Activated T-helper 17 cell treated with anti-CD3 and anti-CD28 coated beads, Interleukin-2, amount 50 U/mL, for 72 hours (primary cell): ENCODE results near the gene HMX2. TPM values are rescaled to one million over a fixed set of nuclear protein-coding genes. Genes with fewer than 3 reads are reported as not detected.

Source experiments
- ATAC-seq: fragments of 150-1000 bp; cut with Tn5 transposase; replicated peaks from 2 replicates; pipeline ENCODE4 v1.10.0; 2021; ENCODE audit warnings: mild to moderate bottlenecking, moderate library complexity
- H3K27ac Mint-ChIP-seq: one replicate; pipeline ENCODE4 v1.8.0; 2022; ENCODE audit warnings: mixed read lengths
- H3K27me3 Mint-ChIP-seq: one replicate; pipeline ENCODE4 v1.8.0; 2022; ENCODE audit warnings: mixed read lengths
- H3K36me3 Mint-ChIP-seq: one replicate; pipeline ENCODE4 v1.8.0; 2022; ENCODE audit warnings: low read depth, mild to moderate bottlenecking, mixed read lengths
- H3K4me1 Mint-ChIP-seq: one replicate; pipeline ENCODE4 v1.8.0; 2022; ENCODE audit warnings: mixed read lengths
- H3K4me3 Mint-ChIP-seq: one replicate; pipeline ENCODE4 v1.8.0; 2022; ENCODE audit warnings: mild to moderate bottlenecking, mixed read lengths
- H3K9me3 Mint-ChIP-seq: one replicate; pipeline ENCODE4 v1.8.0; 2022; ENCODE audit warnings: mixed read lengths
- total RNA-seq, 2 donors: library from RNA; stranded (reverse); gene quantifications; one replicate each; pipeline ENCODE4 v1.2.3, GENCODE V29; 2022

The HMX2 gene
- total RNA-seq, 2 donors from 2014 or later: 0.19 TPM; not detected in 1

- Mint-ChIP-seq H3K27ac (no peak overlapping the region), H3K4me1 (peaks cover 5% of the 10 kb centered on the region), H3K36me3 (peaks cover 70% of the 10 kb centered on the region), H3K9me3 (peaks cover 11% of the 10 kb centered on the region), H3K4me3 (no peak overlapping the region), H3K27me3 (no peaks in the 10 kb centered on the region)
- no peak for ATAC-seq
Observed at GRCh38 chr10:123180101-123181090, 32.5 kb downstream of the HMX2 start.

GRCh38 chr10:123183724-123184123 is 35.8 kb downstream of the HMX2 start:
- no peak for ATAC-seq
- Mint-ChIP-seq H3K36me3 (peaks cover 70% of the 10 kb centered on the region), H3K27me3 (no peaks in the 10 kb centered on the region)

GRCh38 chr10:123187781-123188180 is 39.8 kb downstream of the HMX2 start:
- peaks cover 95% of the 10 kb centered on the region for H3K36me3 Mint-ChIP-seq
- H3K9me3 Mint-ChIP-seq: peaks cover 11% of the 10 kb centered on the region
- no peak overlapping the region for H3K27ac Mint-ChIP-seq
- no peak overlapping the region for H3K4me3 Mint-ChIP-seq
- H3K4me1 Mint-ChIP-seq: peaks cover 6% of the 10 kb centered on the region
- no peaks in the 10 kb centered on the region for H3K27me3 Mint-ChIP-seq
- ATAC-seq: no peak

More at GRCh38 chr10:123183724-123184123, 35.8 kb downstream of the HMX2 start:
- H3K4me1 Mint-ChIP-seq: peaks cover 6% of the 10 kb centered on the region
- no peak overlapping the region for H3K4me3 Mint-ChIP-seq
- H3K9me3 Mint-ChIP-seq: peaks cover 11% of the 10 kb centered on the region
- H3K27ac Mint-ChIP-seq: no peak overlapping the region

GRCh38 chr10:123191886-123192285 is 44.0 kb downstream of the HMX2 start:
- Mint-ChIP-seq H3K27ac (no peak overlapping the region), H3K27me3 (no peaks in the 10 kb centered on the region), H3K9me3 (no peaks in the 10 kb centered on the region), H3K4me3 (no peak overlapping the region), H3K36me3 (peaks cover 54% of the 10 kb centered on the region), H3K4me1 (peaks cover under 1% of the 10 kb centered on the region)
- no peak for ATAC-seq

GRCh38 chr10:123194056-123194455 is 46.1 kb downstream of the HMX2 start:
- Mint-ChIP-seq H3K4me1 (peaks cover 5% of the 10 kb centered on the region), H3K4me3 (no peak overlapping the region), H3K27ac (no peak overlapping the region), H3K9me3 (peaks cover 4% of the 10 kb centered on the region), H3K27me3 (no peaks in the 10 kb centered on the region), H3K36me3 (peaks cover 38% of the 10 kb centered on the region)
- ATAC-seq: no peak

Other genes with a start within 250 kb of the HMX2 start
- gene FAM24A, start 237.5 kb upstream of the HMX2 start, total RNA-seq: not detected
- gene C10orf88, start 193.9 kb upstream of the HMX2 start, total RNA-seq: 10 to 100 TPM; 12.2 to 13.3 TPM
- gene PSTK, start 167.7 kb upstream of the HMX2 start, total RNA-seq: 1 to 10 TPM; 2.8 to 5.0 TPM
- gene IKZF5, start 139.3 kb upstream of the HMX2 start, total RNA-seq: 10 to 100 TPM; 15.0 to 18.4 TPM
- 10 to 100 TPM; 25.1 to 30.6 TPM for gene ACADSB, start 139.1 kb upstream of the HMX2 start, total RNA-seq
- under 1 TPM in 1 of 2 donors, not detected in 1; 0.21 TPM for gene HMX3, start 12.2 kb upstream of the HMX2 start, total RNA-seq
- 100 to 1,000 TPM; 311 to 324 TPM for gene BUB3, start 6.3 kb downstream of the HMX2 start, total RNA-seq